ENCODE data around the gene TAOK3. TPM values are rescaled to one million over a fixed set of nuclear protein-coding genes. Genes with fewer than 3 reads are reported as not detected.

The TAOK3 gene
- total RNA-seq, 1 experiment from 2014 or later, result 39.1 TPM

DNA sequence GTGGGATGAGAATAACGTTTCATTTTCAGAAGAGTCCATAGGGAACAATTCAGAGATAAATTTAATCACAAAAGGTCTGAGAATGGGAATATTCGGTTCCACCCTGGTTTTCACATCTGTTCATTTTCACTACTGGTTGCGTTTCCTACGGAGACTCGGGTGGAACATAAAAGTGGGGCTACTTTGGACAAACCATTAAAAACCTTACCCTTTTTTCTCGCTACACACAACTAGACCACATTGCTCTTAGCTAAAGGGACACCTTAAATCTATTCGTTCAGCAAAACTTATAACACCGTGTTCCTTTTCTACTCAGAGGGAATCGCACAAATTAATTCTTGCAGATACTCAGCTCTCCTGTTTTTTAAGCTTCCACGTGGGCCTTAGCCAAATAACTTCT lies 2.6 kb upstream of the TAOK3 start:
- H3K36me3 Mint-ChIP-seq (ENCODE audit: insufficient read depth, unreplicated experiment), result peaks cover 66% of the 10 kb centered on the region
- H3K9me3 Mint-ChIP-seq (ENCODE audit: low read depth, unreplicated experiment), result no peaks in the 10 kb centered on the region
- H3K4me1 Mint-ChIP-seq (ENCODE audit: low read depth, unreplicated experiment), result peaks cover 16% of the 10 kb centered on the region
- peak overlapping the region; percentile 71 for H3K4me3 Mint-ChIP-seq (ENCODE audit: low read depth, unreplicated experiment)
- H3K27ac Mint-ChIP-seq (ENCODE audit: unreplicated experiment), result no peak overlapping the region
- intact Hi-C loops (cut with micrococcal nuclease; ENCODE audit: unreplicated experiment), result loop anchor here (5.0 to 10.0 kb wide), 2 partner anchors 321 to 503 kb away; no protein-coding TSS in a partner anchor
- no peak for DNase-seq
- TSS peak; percentile 77 for BruUV-seq (replicated peaks)
- CTCF ChIA-PET, result interaction anchor here (0.8 to 3.2 kb wide), 8 partner anchors 16 to 254 kb away, joined by 3 to 36 read pairs (median 8); no protein-coding TSS in a partner anchor
- TF ChIP-seq, protein P1, sequence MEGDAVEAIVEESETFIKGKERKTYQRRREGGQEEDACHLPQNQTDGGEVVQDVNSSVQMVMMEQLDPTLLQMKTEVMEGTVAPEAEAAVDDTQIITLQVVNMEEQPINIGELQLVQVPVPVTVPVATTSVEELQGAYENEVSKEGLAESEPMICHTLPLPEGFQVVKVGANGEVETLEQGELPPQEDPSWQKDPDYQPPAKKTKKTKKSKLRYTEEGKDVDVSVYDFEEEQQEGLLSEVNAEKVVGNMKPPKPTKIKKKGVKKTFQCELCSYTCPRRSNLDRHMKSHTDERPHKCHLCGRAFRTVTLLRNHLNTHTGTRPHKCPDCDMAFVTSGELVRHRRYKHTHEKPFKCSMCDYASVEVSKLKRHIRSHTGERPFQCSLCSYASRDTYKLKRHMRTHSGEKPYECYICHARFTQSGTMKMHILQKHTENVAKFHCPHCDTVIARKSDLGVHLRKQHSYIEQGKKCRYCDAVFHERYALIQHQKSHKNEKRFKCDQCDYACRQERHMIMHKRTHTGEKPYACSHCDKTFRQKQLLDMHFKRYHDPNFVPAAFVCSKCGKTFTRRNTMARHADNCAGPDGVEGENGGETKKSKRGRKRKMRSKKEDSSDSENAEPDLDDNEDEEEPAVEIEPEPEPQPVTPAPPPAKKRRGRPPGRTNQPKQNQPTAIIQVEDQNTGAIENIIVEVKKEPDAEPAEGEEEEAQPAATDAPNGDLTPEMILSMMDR (IDR thresholded peaks at IDR 0.05; ENCODE audit: unreplicated experiment), result no peak
- no peaks in the 10 kb centered on the region for H3K27me3 Mint-ChIP-seq (ENCODE audit: unreplicated experiment)

GRCh38 chr12:118374909-118375308 lies 2.2 kb upstream of the TAOK3 start:
- intact Hi-C loops (cut with micrococcal nuclease; ENCODE audit: unreplicated experiment), result loop anchor here (5.0 to 10.0 kb wide), 3 partner anchors 73 to 503 kb away; no protein-coding TSS in a partner anchor

DNA sequence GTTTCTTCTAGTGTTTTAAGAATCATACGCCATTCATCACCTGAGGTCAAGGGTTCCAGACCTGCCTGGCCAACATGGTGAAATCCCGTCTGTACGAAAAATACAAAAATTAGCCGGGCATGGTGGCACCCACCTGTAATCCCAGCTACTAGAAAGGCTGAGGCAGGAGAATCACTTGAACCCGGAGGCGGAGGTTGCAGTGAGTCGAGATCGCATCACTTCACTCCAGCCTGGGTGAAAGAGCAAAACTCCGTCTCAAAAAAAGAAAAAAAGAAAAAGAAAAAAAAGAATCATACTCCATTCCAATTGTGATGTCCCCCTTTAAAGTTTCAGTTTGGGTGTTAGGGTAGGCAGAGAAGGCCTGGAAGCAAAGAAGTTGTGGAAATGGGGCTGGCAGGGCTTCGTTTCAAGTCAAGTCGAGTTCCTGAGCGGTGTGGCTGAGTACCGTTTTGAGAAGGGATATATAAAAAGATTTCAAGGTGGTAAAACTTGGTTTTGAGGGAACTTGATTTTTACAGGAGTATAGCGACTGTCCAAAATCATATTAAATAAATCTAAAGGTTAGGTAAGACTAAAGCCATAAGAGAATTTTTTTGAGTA lies 1.5 kb upstream of the TAOK3 start:
- TF ChIP-seq, protein P1 (IDR thresholded peaks at IDR 0.05; ENCODE audit: unreplicated experiment), result no peak
- no peak for DNase-seq
- H3K4me1 Mint-ChIP-seq (ENCODE audit: low read depth, unreplicated experiment), result peaks cover 16% of the 10 kb centered on the region
- H3K9me3 Mint-ChIP-seq (ENCODE audit: low read depth, unreplicated experiment), result no peaks in the 10 kb centered on the region
- peaks cover 60% of the 10 kb centered on the region for H3K36me3 Mint-ChIP-seq (ENCODE audit: insufficient read depth, unreplicated experiment)
- no peak overlapping the region for H3K27ac Mint-ChIP-seq (ENCODE audit: unreplicated experiment)
- CTCF ChIA-PET, result interaction anchor here (2.1 to 2.6 kb wide), 2 partner anchors 191 to 193 kb away, joined by 5 to 36 read pairs; no protein-coding TSS in a partner anchor
- H3K27me3 Mint-ChIP-seq (ENCODE audit: unreplicated experiment), result no peaks in the 10 kb centered on the region
- BruUV-seq (replicated peaks), result no TSS peak
- intact Hi-C loops (cut with micrococcal nuclease; ENCODE audit: unreplicated experiment), result loop anchor here (5.0 to 10.0 kb wide), 2 partner anchors 72 to 319 kb away; no protein-coding TSS in a partner anchor
- H3K4me3 Mint-ChIP-seq (ENCODE audit: low read depth, unreplicated experiment), result peak overlapping the region; percentile 99

More at GRCh38 chr12:118374909-118375308, 2.2 kb upstream of the TAOK3 start:
- peaks cover 16% of the 10 kb centered on the region for H3K4me1 Mint-ChIP-seq (ENCODE audit: low read depth, unreplicated experiment)
- BruUV-seq (replicated peaks), result no TSS peak
- CTCF ChIA-PET, result interaction anchor here (1.3 to 3.2 kb wide), 3 partner anchors 16 to 192 kb away, joined by 3 to 36 read pairs (median 12); no protein-coding TSS in a partner anchor
- TF ChIP-seq, protein P1 (IDR thresholded peaks at IDR 0.05; ENCODE audit: unreplicated experiment), result no peak
- no peak for DNase-seq
- no peaks in the 10 kb centered on the region for H3K9me3 Mint-ChIP-seq (ENCODE audit: low read depth, unreplicated experiment)
- H3K27ac Mint-ChIP-seq (ENCODE audit: unreplicated experiment), result no peak overlapping the region
- no peaks in the 10 kb centered on the region for H3K27me3 Mint-ChIP-seq (ENCODE audit: unreplicated experiment)
- no peak overlapping the region for H3K4me3 Mint-ChIP-seq (ENCODE audit: low read depth, unreplicated experiment)
- H3K36me3 Mint-ChIP-seq (ENCODE audit: insufficient read depth, unreplicated experiment), result peaks cover 62% of the 10 kb centered on the region

DNA sequence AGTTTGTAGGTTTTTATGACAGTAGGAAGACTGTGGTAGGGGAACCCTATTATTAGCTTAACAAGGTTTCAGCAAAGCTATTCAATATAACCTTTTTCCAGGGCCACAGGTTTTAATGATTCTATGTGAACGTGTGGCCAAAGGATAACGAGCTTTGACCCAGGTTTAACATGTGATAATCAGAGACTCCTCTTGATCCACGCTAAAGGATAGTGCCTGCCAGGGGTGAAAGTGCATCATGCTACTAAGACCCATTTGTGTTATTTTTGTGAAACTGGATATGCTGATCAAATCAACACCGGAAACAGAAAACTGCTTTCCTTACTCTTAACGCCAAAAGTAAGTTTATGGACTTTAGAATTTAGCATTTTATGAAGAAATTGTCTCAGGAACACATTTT lies 909 bp upstream of the TAOK3 start:
- Mint-ChIP-seq H3K27me3 (ENCODE audit: unreplicated experiment) (no peaks in the 10 kb centered on the region), H3K9me3 (ENCODE audit: low read depth, unreplicated experiment) (no peaks in the 10 kb centered on the region), H3K36me3 (ENCODE audit: insufficient read depth, unreplicated experiment) (peaks cover 59% of the 10 kb centered on the region), H3K27ac (ENCODE audit: unreplicated experiment) (peak overlapping the region; percentile 93), H3K4me1 (ENCODE audit: low read depth, unreplicated experiment) (peaks cover 16% of the 10 kb centered on the region), H3K4me3 (ENCODE audit: low read depth, unreplicated experiment) (peak overlapping the region; percentile 99)
- CTCF ChIA-PET, result interaction anchor here (1.2 to 2.1 kb wide), 3 partner anchors 15 to 192 kb away, joined by 3 to 12 read pairs (median 5); no protein-coding TSS in a partner anchor
- TF ChIP-seq, protein P1 (IDR thresholded peaks at IDR 0.05; ENCODE audit: unreplicated experiment), result no peak
- intact Hi-C loops (cut with micrococcal nuclease; ENCODE audit: unreplicated experiment), result loop anchor here (5.0 to 10.0 kb wide), 2 partner anchors 71 to 319 kb away; no protein-coding TSS in a partner anchor
- no peak for DNase-seq
- BruUV-seq (replicated peaks), result no TSS peak
